Duodenal mucosa (tissue), 2 donors: ENCODE results near the gene TNFAIP8L1.
A peak's percentile ranks its signal among the peaks of the same experiment; 100 is the strongest.

Experiments used
- H3K27ac ChIP-seq: one replicate; pipeline ENCODE4 v1.7.0; 2013; ENCODE audit warnings: low read depth, low read length
- H3K27me3 ChIP-seq, 2 donors: one replicate each; pipeline ENCODE4 v1.7.0; 2013; ENCODE audit warnings: low read length in 2 of 2, control low read depth in 1 of 2; ENCODE audit not compliant: insufficient read depth in 2 of 2, control insufficient read depth in 1 of 2
- H3K36me3 ChIP-seq, 2 donors: one replicate each; pipeline ENCODE4 v1.7.0; 2013; ENCODE audit warnings: low read length in 2 of 2, control low read depth in 1 of 2; ENCODE audit not compliant: insufficient read depth in 2 of 2, control insufficient read depth in 1 of 2
- H3K4me1 ChIP-seq, 2 donors: one replicate each; pipeline ENCODE4 v1.7.0; 2013; ENCODE audit warnings: low read length in 2 of 2, control low read depth in 1 of 2; ENCODE audit not compliant: insufficient read depth in 2 of 2, control insufficient read depth in 1 of 2
- H3K4me3 ChIP-seq, 2 donors: one replicate each; pipeline ENCODE4 v1.7.0; 2013; ENCODE audit warnings: low read length in 2 of 2, low read depth in 1 of 2
- H3K9ac ChIP-seq, 2 donors: one replicate each; pipeline ENCODE4 v1.7.0; 2013; ENCODE audit warnings: low read length in 2 of 2, low read depth in 1 of 2
- H3K9me3 ChIP-seq, 2 donors: one replicate each; pipeline ENCODE4 v1.7.0; 2013; ENCODE audit warnings: low read length in 2 of 2, control low read depth in 1 of 2; ENCODE audit not compliant: control insufficient read depth in 1 of 2

Gene TNFAIP8L1

DNA sequence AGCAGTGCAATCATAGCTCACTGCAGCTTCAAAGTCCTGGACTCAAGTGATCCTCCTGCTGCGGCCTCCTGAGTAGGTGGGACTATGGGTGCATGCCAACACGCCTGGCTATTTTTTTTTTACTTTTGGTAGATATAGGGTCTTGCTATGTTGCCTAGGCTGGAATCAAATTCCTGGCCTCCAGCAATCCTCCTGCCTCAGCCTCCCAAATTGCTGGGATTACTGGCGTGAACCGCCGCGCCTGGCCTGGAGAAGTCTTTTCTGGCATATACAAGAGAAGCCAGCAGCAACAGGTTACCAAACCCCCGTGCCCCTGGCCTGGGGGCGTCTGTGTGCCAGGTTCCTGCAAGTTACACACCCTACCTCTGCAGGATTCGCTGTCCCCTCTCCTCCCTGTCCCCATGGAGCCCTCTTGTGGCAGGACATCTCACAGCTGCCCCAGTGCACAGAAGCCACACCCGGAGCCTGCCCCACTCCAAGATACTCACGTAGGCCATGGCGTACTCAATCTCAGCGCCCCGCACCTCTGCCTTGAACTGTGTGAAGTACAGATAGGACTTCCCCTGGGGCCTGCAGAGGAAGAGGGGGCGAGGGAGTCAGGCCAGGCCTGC lies 21.0 kb downstream of the TNFAIP8L1 start:
- Histone ChIP-seq H3K4me1 (no peaks in the 10 kb centered on the region), H3K27ac (no peak overlapping the region), H3K27me3 (no peaks in the 10 kb centered on the region), H3K9ac (no peak overlapping the region), H3K4me3 (no peak overlapping the region), H3K9me3 (no peaks in the 10 kb centered on the region), H3K36me3 (peaks cover 18 to 71% of the 10 kb centered on the region in 2 donors)

- no peak overlapping the region for H3K4me3 ChIP-seq
Measured at GRCh38 chr19:4660993-4661392, 21.7 kb downstream of the TNFAIP8L1 start.

DNA sequence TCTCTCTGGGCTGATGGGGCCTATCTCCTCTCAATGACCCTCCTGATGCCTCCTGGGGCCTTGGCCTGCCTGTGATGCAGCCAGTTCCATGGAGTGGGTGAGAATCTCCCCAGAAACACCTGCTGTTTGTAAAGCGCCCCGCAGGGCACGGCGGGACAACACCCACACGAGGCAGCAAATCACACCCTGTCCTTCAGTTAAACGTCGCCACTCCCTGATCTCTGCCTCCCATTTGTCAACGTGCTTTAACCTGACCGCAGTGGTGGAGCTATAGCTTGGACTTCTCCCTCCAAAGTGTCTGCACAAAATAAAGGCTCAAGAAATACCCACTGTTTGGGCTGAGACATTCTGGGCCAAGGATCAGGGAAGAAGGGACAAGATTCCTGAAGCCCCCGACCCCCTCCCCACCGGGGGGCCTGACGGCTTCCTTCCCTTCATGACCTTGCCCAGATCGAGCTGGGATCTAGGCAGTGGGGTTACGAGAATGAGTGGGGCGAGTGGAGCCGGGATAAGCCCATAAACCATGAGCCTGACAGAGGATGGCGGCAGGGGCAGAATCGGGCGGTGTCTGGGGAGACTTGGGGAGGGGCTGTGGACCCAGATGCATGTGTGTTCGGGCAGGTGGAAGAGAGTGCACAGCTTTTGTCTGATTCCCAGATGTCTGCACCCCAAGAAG lies 22.8 kb downstream of the TNFAIP8L1 start:
- H3K4me3 ChIP-seq, result no peak overlapping the region

More at GRCh38 chr19:4660993-4661392, 21.7 kb downstream of the TNFAIP8L1 start:
- Histone ChIP-seq H3K36me3 (peaks cover 18 to 73% of the 10 kb centered on the region in 2 donors), H3K9me3 (no peaks in the 10 kb centered on the region), H3K27ac (no peak overlapping the region), H3K4me1 (no peaks in the 10 kb centered on the region), H3K27me3 (no peaks in the 10 kb centered on the region), H3K9ac (no peak overlapping the region)

GRCh38 chr19:4662812-4663211 lies 23.5 kb downstream of the TNFAIP8L1 start:
- Histone ChIP-seq H3K4me3 (no peak overlapping the region), H3K4me1 (no peaks in the 10 kb centered on the region), H3K36me3 (peaks cover 24 to 63% of the 10 kb centered on the region in 2 donors), H3K9me3 (no peaks in the 10 kb centered on the region), H3K27ac (no peak overlapping the region), H3K9ac (no peak overlapping the region), H3K27me3 (no peaks in the 10 kb centered on the region)

More for the DNA sequence above, 22.8 kb downstream of the TNFAIP8L1 start:
- H3K4me1 ChIP-seq, result no peaks in the 10 kb centered on the region
- H3K36me3 ChIP-seq, result peaks cover 24 to 70% of the 10 kb centered on the region in 2 donors
- no peak overlapping the region for H3K27ac ChIP-seq
- no peak overlapping the region for H3K9ac ChIP-seq
- H3K9me3 ChIP-seq, result no peaks in the 10 kb centered on the region
- H3K27me3 ChIP-seq, result no peaks in the 10 kb centered on the region

DNA sequence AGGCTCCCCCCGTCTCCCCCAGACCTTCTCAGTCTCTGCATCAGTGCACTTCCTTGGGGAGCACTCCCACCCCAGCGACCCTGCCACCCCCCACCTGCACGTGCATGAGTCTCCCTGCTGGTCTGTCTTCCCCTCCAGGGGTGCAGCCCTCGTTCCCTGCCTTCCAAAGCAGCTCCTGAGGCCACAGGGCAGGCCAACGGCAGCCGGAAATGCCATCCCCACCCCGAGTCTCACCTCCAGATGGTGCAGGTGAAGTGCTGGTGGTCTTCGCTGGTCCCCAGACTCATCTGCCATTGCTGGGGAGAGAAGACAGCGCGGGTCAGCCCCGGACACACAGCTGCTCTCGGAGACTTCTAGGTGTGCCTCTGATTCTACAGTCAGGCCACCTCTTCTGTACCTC lies 25.3 kb downstream of the TNFAIP8L1 start:
- H3K36me3 ChIP-seq, result peaks cover 24 to 55% of the 10 kb centered on the region in 2 donors
- H3K4me3 ChIP-seq, result no peak overlapping the region
- H3K4me1 ChIP-seq, result peaks cover 0 to 13% of the 10 kb centered on the region in 2 donors
- no peak overlapping the region for H3K9ac ChIP-seq
- no peak overlapping the region for H3K27ac ChIP-seq
- no peaks in the 10 kb centered on the region for H3K9me3 ChIP-seq
- H3K27me3 ChIP-seq, result no peaks in the 10 kb centered on the region

GRCh38 chr19:4669723-4670480 lies 30.6 kb downstream of the TNFAIP8L1 start, which contains the start of gene MYDGF:
TSS of gene MYDGF (minus strand) at chr19:4670342. CDS start at chr19:4670334, 8 bp downstream.
- H3K36me3 ChIP-seq, result peaks cover 12 to 19% of the 10 kb centered on the region in 2 donors
- peaks cover 0 to 13% of the 10 kb centered on the region in 2 donors for H3K4me1 ChIP-seq
- peak within 1 kb of the TSS; percentile 63 to 89 for H3K9ac ChIP-seq
- no peaks in the 10 kb centered on the region for H3K9me3 ChIP-seq
- no peaks in the 10 kb centered on the region for H3K27me3 ChIP-seq
- peak within 1 kb of the TSS; percentile 84 for H3K27ac ChIP-seq
- peak within 1 kb of the TSS; percentile 75 to 83 for H3K4me3 ChIP-seq

DNA sequence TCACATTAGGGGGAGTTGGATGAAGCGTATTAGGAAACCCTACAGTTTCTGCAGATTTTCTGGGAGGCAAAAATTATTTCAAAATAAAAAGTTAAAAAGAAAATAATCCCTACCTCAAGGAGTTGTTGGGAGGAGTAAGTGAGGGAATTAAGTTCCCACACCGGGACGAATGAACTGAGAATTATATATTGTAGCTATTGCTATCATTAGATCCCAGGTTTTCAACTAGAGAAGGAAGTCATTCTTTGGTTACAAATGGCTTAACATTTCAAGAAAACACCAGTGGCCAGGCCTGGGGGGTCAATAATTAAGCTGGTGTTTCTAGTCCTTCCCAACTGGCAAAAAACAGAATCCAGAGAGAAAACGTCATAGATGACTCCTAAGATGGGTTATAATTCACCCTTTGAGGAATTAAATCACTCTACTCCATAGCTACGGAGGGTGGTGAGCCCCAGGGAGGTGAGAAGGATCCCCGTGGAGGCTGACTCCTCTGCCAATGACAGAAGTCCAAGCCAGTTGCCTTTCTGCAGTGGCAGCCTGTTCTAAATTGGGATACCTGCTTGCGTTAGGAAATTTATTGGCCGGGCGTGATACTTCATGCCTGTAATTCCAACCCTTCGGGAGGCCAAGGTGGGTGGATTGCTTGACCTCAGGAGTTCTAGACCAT lies 32.0 kb downstream of the TNFAIP8L1 start:
- Histone ChIP-seq H3K4me1 (peaks cover 0 to 13% of the 10 kb centered on the region in 2 donors), H3K9ac (no peak overlapping the region), H3K9me3 (no peaks in the 10 kb centered on the region), H3K27ac (no peak overlapping the region), H3K4me3 (no peak overlapping the region), H3K36me3 (peaks cover 10 to 15% of the 10 kb centered on the region in 2 donors), H3K27me3 (no peaks in the 10 kb centered on the region)

DNA sequence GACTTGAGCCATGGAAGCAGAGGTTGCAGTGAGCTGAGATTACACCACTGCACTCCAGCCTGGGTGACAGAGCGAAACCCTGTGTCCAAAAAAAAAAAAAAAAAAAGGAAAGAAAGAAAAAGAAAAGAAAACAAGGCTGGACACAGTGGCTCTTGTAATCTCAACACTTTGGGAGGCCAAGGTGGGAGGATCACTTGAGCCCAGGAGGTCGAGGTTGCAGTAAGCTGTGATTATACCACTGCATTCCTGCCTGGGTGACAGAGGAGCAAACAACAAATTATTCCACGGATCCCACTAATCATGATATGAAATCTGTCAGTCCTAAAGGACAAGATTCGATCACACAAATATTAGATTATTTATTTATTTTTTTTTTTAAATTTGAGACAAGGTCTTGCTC lies 33.9 kb downstream of the TNFAIP8L1 start:
- H3K4me3 ChIP-seq, result no peak overlapping the region

GRCh38 chr19:4673726-4674125 lies 34.4 kb downstream of the TNFAIP8L1 start:
- Histone ChIP-seq H3K36me3 (peaks cover 0 to 16% of the 10 kb centered on the region in 2 donors), H3K27me3 (no peaks in the 10 kb centered on the region), H3K4me1 (peaks cover 0 to 8% of the 10 kb centered on the region in 2 donors), H3K9ac (no peak overlapping the region), H3K4me3 (no peak overlapping the region), H3K9me3 (no peaks in the 10 kb centered on the region), H3K27ac (no peak overlapping the region)

More for the DNA sequence above, 33.9 kb downstream of the TNFAIP8L1 start:
- H3K27me3 ChIP-seq, result no peaks in the 10 kb centered on the region
- no peaks in the 10 kb centered on the region for H3K9me3 ChIP-seq
- peaks cover 3 to 16% of the 10 kb centered on the region in 2 donors for H3K36me3 ChIP-seq
- H3K4me1 ChIP-seq, result peaks cover 0 to 13% of the 10 kb centered on the region in 2 donors
- H3K9ac ChIP-seq, result no peak overlapping the region
- H3K27ac ChIP-seq, result no peak overlapping the region
